Panc1 (cell line): ENCODE measurements around the gene DCC.

Source experiments
- POLR2AphosphoS5 ChIP-seq: IDR thresholded peaks from 2 replicates; pipeline ENCODE4 v1.6.1; 2012; ENCODE audit warnings: mild to moderate bottlenecking, low read depth, low read length, moderate library complexity
- TF ChIP-seq, protein P1 (sequence below), 2 experiments: IDR thresholded peaks; 2 replicates each; pipeline ENCODE4 v1.6.1; 2011 to 2012; ENCODE audit warnings: low read depth in 2 of 2, control low read depth in 1 of 2, low read length in 1 of 2, mild to moderate bottlenecking in 1 of 2, moderate library complexity in 1 of 2; ENCODE audit not compliant: insufficient read depth in 1 of 2
- TF ChIP-seq, protein P2 (sequence below): fragments of 450-650 bp; IDR thresholded peaks from 2 replicates; pipeline ENCODE4 v1.5.1; 2017; ENCODE audit warnings: mild to moderate bottlenecking

DNA sequence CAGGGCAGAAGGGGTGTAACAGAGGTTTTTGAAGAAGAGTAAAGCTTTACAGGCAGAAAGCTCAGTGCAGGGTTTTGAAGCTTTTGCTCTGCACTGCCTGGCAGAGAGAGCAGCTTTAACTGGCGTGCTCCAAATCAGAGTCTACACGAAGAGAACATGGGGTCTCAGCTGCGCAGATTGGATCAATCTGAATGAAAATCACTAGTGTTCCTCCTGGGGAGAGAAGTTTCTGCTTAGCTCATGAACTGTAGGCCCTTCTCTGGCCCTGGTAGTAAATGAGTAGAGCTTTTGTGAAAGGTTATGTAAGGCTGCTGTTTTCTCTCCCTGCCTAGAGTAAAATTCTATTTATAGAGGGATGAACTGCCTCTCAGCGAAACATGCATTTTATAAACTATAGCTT is 13.6 kb downstream of the DCC start:
- TF ChIP-seq, protein P1, sequence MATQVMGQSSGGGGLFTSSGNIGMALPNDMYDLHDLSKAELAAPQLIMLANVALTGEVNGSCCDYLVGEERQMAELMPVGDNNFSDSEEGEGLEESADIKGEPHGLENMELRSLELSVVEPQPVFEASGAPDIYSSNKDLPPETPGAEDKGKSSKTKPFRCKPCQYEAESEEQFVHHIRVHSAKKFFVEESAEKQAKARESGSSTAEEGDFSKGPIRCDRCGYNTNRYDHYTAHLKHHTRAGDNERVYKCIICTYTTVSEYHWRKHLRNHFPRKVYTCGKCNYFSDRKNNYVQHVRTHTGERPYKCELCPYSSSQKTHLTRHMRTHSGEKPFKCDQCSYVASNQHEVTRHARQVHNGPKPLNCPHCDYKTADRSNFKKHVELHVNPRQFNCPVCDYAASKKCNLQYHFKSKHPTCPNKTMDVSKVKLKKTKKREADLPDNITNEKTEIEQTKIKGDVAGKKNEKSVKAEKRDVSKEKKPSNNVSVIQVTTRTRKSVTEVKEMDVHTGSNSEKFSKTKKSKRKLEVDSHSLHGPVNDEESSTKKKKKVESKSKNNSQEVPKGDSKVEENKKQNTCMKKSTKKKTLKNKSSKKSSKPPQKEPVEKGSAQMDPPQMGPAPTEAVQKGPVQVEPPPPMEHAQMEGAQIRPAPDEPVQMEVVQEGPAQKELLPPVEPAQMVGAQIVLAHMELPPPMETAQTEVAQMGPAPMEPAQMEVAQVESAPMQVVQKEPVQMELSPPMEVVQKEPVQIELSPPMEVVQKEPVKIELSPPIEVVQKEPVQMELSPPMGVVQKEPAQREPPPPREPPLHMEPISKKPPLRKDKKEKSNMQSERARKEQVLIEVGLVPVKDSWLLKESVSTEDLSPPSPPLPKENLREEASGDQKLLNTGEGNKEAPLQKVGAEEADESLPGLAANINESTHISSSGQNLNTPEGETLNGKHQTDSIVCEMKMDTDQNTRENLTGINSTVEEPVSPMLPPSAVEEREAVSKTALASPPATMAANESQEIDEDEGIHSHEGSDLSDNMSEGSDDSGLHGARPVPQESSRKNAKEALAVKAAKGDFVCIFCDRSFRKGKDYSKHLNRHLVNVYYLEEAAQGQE (IDR thresholded peaks at IDR 0.05; ENCODE audit: insufficient read depth in 1 of 2, low read depth in 2 of 2, low read length in 1 of 2): no peak
- TF ChIP-seq, protein P2, sequence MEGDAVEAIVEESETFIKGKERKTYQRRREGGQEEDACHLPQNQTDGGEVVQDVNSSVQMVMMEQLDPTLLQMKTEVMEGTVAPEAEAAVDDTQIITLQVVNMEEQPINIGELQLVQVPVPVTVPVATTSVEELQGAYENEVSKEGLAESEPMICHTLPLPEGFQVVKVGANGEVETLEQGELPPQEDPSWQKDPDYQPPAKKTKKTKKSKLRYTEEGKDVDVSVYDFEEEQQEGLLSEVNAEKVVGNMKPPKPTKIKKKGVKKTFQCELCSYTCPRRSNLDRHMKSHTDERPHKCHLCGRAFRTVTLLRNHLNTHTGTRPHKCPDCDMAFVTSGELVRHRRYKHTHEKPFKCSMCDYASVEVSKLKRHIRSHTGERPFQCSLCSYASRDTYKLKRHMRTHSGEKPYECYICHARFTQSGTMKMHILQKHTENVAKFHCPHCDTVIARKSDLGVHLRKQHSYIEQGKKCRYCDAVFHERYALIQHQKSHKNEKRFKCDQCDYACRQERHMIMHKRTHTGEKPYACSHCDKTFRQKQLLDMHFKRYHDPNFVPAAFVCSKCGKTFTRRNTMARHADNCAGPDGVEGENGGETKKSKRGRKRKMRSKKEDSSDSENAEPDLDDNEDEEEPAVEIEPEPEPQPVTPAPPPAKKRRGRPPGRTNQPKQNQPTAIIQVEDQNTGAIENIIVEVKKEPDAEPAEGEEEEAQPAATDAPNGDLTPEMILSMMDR: no peak
- no peak for TF ChIP-seq POLR2AphosphoS5
